Measurements from ENCODE around the gene GRP. TPM values are rescaled to one million over a fixed set of nuclear protein-coding genes. Genes with fewer than 3 reads are reported as not detected.
"Not testable (repeated sequence)": the region's sequence is repeated elsewhere in the genome, so short reads cannot be mapped to it uniquely, and the experiment has no call there.

GRP gene
- total RNA-seq, 1 donor from 2014 or later = 2.4 TPM

- DNase-seq = no peak
Measured at GRCh38 chr18:59229191-59229590, 9.2 kb downstream of the GRP start.

GRCh38 chr18:59229701-59230443 lies 9.9 kb downstream of the GRP start:
- peak; percentile 40 for DNase-seq

GRCh38 chr18:59231114-59231513 lies 11.2 kb downstream of the GRP start:
- DNase-seq = no peak

- DNase-seq = peak; percentile 14
Measured at GRCh38 chr18:59231877-59232276, 11.9 kb downstream of the GRP start.

GRCh38 chr18:59232309-59233016 lies 12.5 kb downstream of the GRP start:
- no peak for DNase-seq

DNA sequence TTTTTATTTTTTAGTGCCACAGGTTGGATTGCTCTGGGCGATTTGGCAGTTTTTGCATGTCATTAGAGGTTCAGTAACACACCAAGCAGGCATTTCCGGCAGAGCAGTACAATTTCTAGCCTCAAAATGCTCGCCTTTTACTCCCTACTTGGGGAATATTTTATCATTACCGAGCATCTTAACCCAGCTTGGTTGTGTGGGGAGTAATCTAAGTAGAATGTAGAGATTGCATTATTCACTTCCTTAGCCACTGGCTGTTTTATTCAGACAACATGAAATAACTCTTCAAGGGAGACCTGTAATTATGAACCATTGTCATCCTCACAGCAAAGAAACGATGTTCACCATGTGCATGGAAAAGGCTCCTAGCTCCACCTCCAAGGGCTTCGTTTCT lies 13.1 kb downstream of the GRP start:
- no peak for DNase-seq

DNA sequence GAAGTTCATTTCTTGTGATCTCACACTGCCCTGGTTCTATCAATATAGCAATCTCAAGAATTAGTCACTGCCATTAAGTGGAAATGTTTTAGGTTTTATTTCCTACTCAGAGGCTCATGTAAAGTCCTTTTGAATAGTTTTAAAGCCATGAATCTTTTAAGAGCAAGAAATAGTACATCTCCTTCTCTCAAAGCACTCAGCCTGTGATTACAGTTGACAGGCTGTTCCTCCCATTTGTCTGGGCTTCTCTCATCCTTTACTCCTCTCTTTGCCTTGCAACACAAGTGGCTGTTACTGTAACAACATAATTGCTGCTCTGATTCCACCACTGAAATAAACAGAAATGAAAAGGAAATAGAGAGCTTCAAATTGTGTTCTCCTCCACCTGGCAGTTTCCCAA lies 18.4 kb downstream of the GRP start:
- no peak for DNase-seq

DNA sequence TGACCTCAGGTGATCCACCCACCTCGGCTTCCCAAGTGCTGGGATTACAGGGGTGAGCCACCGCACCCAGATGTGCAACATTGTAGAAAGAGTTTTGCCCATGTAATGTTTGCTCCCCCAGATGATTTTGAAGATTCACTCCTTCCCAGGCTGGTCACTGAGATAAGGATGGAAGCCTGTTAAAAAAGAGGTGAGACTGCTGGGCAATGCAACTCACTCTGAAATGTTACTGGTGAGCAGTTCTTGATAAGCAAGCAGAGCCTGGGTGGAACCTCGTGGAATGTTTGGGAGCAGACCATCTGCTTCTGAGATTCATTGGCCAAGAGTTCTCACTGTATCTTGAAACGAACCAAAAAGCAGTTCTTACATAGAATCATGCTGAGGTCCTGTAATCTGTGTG lies 19.7 kb downstream of the GRP start:
- no peak for DNase-seq

- no peak for DNase-seq
Measured at GRCh38 chr18:59242906-59243305, 22.9 kb downstream of the GRP start.

DNA sequence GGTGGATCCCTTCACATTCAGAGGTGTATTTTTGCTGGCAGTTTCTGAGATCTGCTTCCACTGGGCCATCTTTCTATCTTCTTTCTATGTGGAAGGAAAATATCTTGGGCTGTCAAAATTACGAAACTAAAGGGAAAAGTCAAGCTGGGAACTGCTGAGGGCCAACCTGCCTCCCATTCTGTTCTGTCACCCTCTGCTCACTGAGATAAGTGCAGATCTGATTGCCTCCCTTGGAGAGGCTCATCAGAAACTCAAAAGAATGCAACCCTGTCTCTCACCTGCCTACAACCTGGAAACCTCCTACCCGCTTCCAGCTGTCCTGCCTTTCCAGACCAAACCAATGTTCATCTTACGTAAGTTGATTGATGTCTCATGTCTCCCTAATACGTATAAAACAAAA lies 26.8 kb downstream of the GRP start:
- DNase-seq = no peak

- DNase-seq = peak; percentile 94
Measured at GRCh38 chr18:59249199-59249774, 29.3 kb downstream of the GRP start.

GRCh38 chr18:59255491-59255890 lies 35.5 kb downstream of the GRP start:
- not testable (repeated sequence) for DNase-seq

DNA sequence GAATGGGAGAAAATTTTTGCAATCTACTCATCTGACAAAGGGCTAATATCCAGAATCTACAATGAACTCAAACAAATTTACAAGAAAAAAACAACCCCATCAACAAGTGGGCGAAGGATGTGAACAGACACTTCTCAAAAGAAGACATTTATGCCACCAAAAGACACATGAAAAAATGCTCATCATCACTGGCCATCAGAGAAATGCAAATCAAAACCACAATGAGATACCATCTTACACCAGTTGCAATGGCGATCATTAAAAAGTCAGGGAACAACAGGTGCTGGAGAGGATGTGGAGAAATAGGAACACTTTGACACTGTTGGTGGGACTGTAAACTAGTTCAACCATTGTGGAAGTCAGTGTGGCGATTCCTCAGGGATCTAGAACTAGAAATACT lies 41.9 kb downstream of the GRP start:
- not testable (repeated sequence) for DNase-seq

GRCh38 chr18:59262243-59262642 lies 42.3 kb downstream of the GRP start:
- not testable (repeated sequence) for DNase-seq

- no peak for DNase-seq
Measured at GRCh38 chr18:59263661-59264060, 43.7 kb downstream of the GRP start.

- DNase-seq = no peak
Measured at GRCh38 chr18:59264121-59264571, 44.2 kb downstream of the GRP start.

- no peak for DNase-seq
Measured at GRCh38 chr18:59264651-59265245, 44.8 kb downstream of the GRP start.

DNA sequence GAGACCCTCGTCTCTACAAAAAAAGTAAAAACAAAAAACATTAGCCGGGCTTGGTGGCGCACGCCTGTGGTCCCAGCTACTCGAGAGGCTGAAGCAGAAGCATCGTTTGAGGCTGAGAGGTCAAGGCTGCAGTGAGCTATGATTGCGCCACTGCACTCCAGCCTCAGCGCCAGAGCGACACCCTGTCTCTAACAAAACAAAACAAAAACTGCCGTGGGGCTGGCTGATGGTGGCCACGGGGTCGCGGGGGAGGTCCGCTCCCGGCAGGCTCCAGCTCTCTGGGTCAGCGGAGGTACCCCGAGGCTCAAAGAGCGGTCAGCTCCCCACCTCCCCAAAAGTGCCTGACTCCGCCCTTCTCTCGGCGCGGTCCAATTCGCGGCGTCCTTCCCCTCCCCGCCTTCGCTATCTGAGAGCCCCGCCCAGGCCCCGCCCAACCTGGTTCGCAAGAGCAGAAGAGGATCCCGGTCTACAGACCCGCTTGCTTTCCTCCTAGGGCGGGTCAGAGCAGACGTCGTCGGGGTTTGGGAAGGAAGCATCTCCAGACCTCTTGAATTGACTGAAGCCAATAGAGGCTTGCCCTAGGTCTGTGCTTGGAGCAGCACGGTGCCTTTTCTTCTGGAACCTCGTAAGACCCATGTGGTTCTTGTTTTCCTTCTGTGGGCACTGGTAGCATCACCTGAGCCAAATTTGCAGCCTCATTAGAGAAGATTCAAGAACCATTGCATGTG lies 45.5 kb downstream of the GRP start:
- no peak for DNase-seq

- no peak for DNase-seq
Measured at GRCh38 chr18:59265974-59266369, 46.0 kb downstream of the GRP start.

DNA sequence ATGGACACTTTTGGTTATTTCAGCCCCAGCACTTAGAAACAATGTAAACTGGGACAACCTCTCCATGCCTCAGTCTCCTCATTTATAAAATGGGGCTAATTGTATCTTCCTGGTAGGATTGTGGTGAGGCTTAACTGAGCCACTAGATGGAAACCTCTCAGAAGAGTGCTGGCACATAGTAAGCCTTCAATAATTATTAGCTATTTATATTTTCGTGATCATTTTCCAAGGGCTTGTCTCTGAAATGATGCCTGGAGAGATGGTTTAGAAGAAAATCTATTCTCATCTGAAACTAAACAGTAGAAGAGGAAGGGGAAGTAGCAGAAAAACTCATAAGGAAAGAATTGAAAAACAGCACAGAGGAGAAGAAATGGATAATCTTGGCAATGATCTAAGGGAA lies 46.5 kb downstream of the GRP start:
- no peak for DNase-seq

GRCh38 chr18:59266886-59267502 lies 47.0 kb downstream of the GRP start:
- DNase-seq = no peak

Measured in skin of body (tissue), 2 donors.